PC-9 (cell line): Measurements from ENCODE around the gene EVA1C. TPM values are rescaled to one million over a fixed set of nuclear protein-coding genes. Genes with fewer than 3 reads are reported as not detected.
"Not testable (repeated sequence)": the region's sequence is repeated elsewhere in the genome, so short reads cannot be mapped to it uniquely, and the experiment has no call there.

Experiments used
- BruUV-seq: library from RNA; stranded (reverse); fragments of 400-500 nt; replicated peaks from 2 replicates; lab custom pipeline; 2021; lab: Mats Ljungman, UMichigan
- CTCF ChIA-PET: fragments of 300-600 bp; sonication (Branson Sonifier 250); formaldehyde crosslinking; loops from one replicate; lab custom pipeline; 2022; ENCODE audit warnings: antibody characterized with exemption; lab: Charles Lee
- POLR2A ChIA-PET: fragments of 300-600 bp; sonication (Branson Sonifier 250); formaldehyde crosslinking; loops from one replicate; lab custom pipeline; 2022; ENCODE audit warnings: antibody characterized with exemption; ENCODE audit not compliant: unreplicated experiment; lab: Charles Lee
- DNase-seq, 2 experiments: peaks; one replicate each; pipeline versions ENCODE4 v3.0.0 to v3.0.0-alpha.2; 2015 to 2022; ENCODE audit warnings: mixed read lengths in 1 of 2
- H2AFZ ChIP-seq: fragments of 200-600 bp; sonication (generic); 2 replicates; pipeline ENCODE4 v1.8.1; 2017; ENCODE audit warnings: antibody characterized with exemption
- H3F3A ChIP-seq: fragments of 200-600 bp; sonication (generic); 2 replicates; pipeline ENCODE4 v1.8.1; 2017; ENCODE audit warnings: antibody characterized with exemption, mild to moderate bottlenecking, low read depth; ENCODE audit not compliant: insufficient read depth
- H3K27ac ChIP-seq: fragments of 200-600 bp; sonication (generic); 2 replicates; pipeline ENCODE4 v1.6.1; 2016; ENCODE audit warnings: mixed run types
- H3K27me3 ChIP-seq: fragments of 200-600 bp; sonication (generic); 2 replicates; pipeline ENCODE4 v1.6.1; 2016; ENCODE audit warnings: low read depth, mixed run types; ENCODE audit not compliant: insufficient read depth
- H3K36me3 ChIP-seq: fragments of 200-600 bp; sonication (generic); 2 replicates; pipeline ENCODE4 v1.6.1; 2016; ENCODE audit warnings: low read depth, mixed run types
- H3K4me1 ChIP-seq: fragments of 200-600 bp; sonication (generic); replicated peaks from 2 replicates; pipeline ENCODE4 v1.6.1; 2016; ENCODE audit warnings: mixed run types; ENCODE audit not compliant: insufficient read depth
- H3K4me2 ChIP-seq: fragments of 200-600 bp; sonication (generic); 2 replicates; pipeline ENCODE4 v1.6.1; 2017; ENCODE audit warnings: mixed run types
- H3K4me3 ChIP-seq: fragments of 200-600 bp; sonication (generic); 2 replicates; pipeline ENCODE4 v1.6.1; 2016; ENCODE audit warnings: mixed run types
- H3K79me2 ChIP-seq: fragments of 200-600 bp; sonication (generic); 2 replicates; pipeline ENCODE4 v1.6.1; 2017; ENCODE audit warnings: low read depth, mixed run types
- H3K9me2 ChIP-seq: fragments of 200-600 bp; sonication (generic); 2 replicates; pipeline ENCODE4 v1.8.1; 2017; ENCODE audit warnings: mild to moderate bottlenecking; ENCODE audit not compliant: insufficient read depth
- H3K9me3 ChIP-seq: fragments of 200-600 bp; sonication (generic); 2 replicates; pipeline ENCODE4 v1.8.1; 2016; ENCODE audit warnings: low read depth; ENCODE audit not compliant: insufficient read depth
- H4K20me1 ChIP-seq: fragments of 200-600 bp; sonication (generic); 2 replicates; pipeline ENCODE4 v1.8.1; 2017; ENCODE audit not compliant: insufficient read depth
- EZH2 ChIP-seq: fragments of 200-600 bp; sonication (generic); IDR thresholded peaks from 2 replicates; pipeline ENCODE4 v1.8.0; 2017; ENCODE audit warnings: antibody characterized with exemption, low read depth
- intact Hi-C: fragments of 100-400 bp; cut with micrococcal nuclease; formaldehyde crosslinking; loops from one replicate; pipeline ENCODE4 v1.10.0; 2022; ENCODE audit not compliant: unreplicated experiment
- total RNA-seq: library from RNA; stranded (reverse); gene quantifications from 2 replicates; pipeline ENCODE4 v1.2.3, GENCODE V29; 2021
- TF ChIP-seq, protein P1 (sequence below): fragments of 200-600 bp; sonication (generic); conservative IDR thresholded peaks from 2 replicates; pipeline ENCODE4 v1.6.1; 2017; ENCODE audit warnings: mixed run types, antibody characterized with exemption, mild to moderate bottlenecking, moderate library complexity

Gene EVA1C
- total RNA-seq, 1 experiment from 2014 or later, result 3.0 TPM

GRCh38 chr21:32442566-32443318 is 30.2 kb downstream of the EVA1C start:
- no TSS peak for BruUV-seq
- H3K9me3 ChIP-seq, result no peaks in the 10 kb centered on the region
- DNase-seq, result no peak
- no peak for TF ChIP-seq EZH2
- TF ChIP-seq, protein P1, sequence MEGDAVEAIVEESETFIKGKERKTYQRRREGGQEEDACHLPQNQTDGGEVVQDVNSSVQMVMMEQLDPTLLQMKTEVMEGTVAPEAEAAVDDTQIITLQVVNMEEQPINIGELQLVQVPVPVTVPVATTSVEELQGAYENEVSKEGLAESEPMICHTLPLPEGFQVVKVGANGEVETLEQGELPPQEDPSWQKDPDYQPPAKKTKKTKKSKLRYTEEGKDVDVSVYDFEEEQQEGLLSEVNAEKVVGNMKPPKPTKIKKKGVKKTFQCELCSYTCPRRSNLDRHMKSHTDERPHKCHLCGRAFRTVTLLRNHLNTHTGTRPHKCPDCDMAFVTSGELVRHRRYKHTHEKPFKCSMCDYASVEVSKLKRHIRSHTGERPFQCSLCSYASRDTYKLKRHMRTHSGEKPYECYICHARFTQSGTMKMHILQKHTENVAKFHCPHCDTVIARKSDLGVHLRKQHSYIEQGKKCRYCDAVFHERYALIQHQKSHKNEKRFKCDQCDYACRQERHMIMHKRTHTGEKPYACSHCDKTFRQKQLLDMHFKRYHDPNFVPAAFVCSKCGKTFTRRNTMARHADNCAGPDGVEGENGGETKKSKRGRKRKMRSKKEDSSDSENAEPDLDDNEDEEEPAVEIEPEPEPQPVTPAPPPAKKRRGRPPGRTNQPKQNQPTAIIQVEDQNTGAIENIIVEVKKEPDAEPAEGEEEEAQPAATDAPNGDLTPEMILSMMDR, result no peak
- ChIA-PET CTCF (no interaction called here), POLR2A (no interaction called here)
- H3K4me2 ChIP-seq, result no peak overlapping the region
- no peak overlapping the region for H3K4me3 ChIP-seq
- H3K27me3 ChIP-seq, result no peaks in the 10 kb centered on the region
- no peaks in the 10 kb centered on the region for H4K20me1 ChIP-seq
- H3K79me2 ChIP-seq, result no peaks in the 10 kb centered on the region
- no peak overlapping the region for H2AFZ ChIP-seq
- H3F3A ChIP-seq, result no peaks in the 10 kb centered on the region
- no peaks in the 10 kb centered on the region for H3K9me2 ChIP-seq
- no peak overlapping the region for H3K27ac ChIP-seq
- no peaks in the 10 kb centered on the region for H3K4me1 ChIP-seq
- H3K36me3 ChIP-seq, result no peaks in the 10 kb centered on the region
- intact Hi-C loops, result no loop called here

DNA sequence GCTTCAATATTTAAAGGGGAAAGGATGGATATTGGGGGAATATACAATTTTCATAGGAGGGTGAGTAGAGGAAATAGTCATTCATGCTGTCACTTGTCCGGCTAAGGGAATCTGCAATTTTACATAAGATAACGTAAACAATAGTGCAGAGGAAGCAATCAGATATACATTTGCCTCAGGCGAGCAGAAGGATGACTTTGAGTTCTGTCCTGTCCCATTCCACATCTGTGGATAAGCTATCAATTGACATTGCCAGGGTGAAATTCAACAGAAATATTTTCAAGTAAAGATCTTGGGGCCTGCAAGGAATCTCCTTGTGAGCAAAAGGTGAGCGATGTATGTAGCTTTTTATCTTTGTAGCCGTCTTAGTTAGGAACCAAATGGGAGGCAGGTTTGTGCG is 32.6 kb downstream of the EVA1C start:
- intact Hi-C loops, result no loop called here
- POLR2A ChIA-PET, result no interaction called here
- no peaks in the 10 kb centered on the region for H3K36me3 ChIP-seq
- BruUV-seq, result no TSS peak
- H2AFZ ChIP-seq, result no peak overlapping the region
- no peak for DNase-seq
- no peaks in the 10 kb centered on the region for H3K9me3 ChIP-seq
- H3K79me2 ChIP-seq, result no peaks in the 10 kb centered on the region
- CTCF ChIA-PET, result no interaction called here
- no peaks in the 10 kb centered on the region for H3K27me3 ChIP-seq
- no peaks in the 10 kb centered on the region for H4K20me1 ChIP-seq
- TF ChIP-seq EZH2, result no peak
- TF ChIP-seq, protein P1, result no peak
- no peaks in the 10 kb centered on the region for H3K4me1 ChIP-seq
- no peak overlapping the region for H3K4me2 ChIP-seq
- H3K27ac ChIP-seq, result no peak overlapping the region
- no peaks in the 10 kb centered on the region for H3K9me2 ChIP-seq
- H3K4me3 ChIP-seq, result no peak overlapping the region
- H3F3A ChIP-seq, result no peaks in the 10 kb centered on the region

GRCh38 chr21:32446440-32446839 is 33.9 kb downstream of the EVA1C start:
- H3K36me3 ChIP-seq, H3K79me2 ChIP-seq, H4K20me1 ChIP-seq, H3K27me3 ChIP-seq, H3F3A ChIP-seq, CTCF ChIA-PET, H3K4me2 ChIP-seq, BruUV-seq, H3K27ac ChIP-seq, intact Hi-C loops, H3K4me1 ChIP-seq, H3K4me3 ChIP-seq, DNase-seq, H2AFZ ChIP-seq, POLR2A ChIA-PET, H3K9me2 ChIP-seq, H3K9me3 ChIP-seq: not testable (repeated sequence)

GRCh38 chr21:32447224-32447623 is 34.7 kb downstream of the EVA1C start:
- POLR2A ChIA-PET, result no interaction called here

More at GRCh38 chr21:32447224-32447623, 34.7 kb downstream of the EVA1C start:
- no peaks in the 10 kb centered on the region for H3K4me1 ChIP-seq
- intact Hi-C loops, result no loop called here
- H2AFZ ChIP-seq, result no peak overlapping the region
- no peaks in the 10 kb centered on the region for H3K79me2 ChIP-seq
- no peaks in the 10 kb centered on the region for H3K9me3 ChIP-seq
- no peak overlapping the region for H3K27ac ChIP-seq
- H3K27me3 ChIP-seq, result no peaks in the 10 kb centered on the region
- no peaks in the 10 kb centered on the region for H3F3A ChIP-seq
- no peak overlapping the region for H3K4me3 ChIP-seq
- CTCF ChIA-PET, result no interaction called here
- H3K36me3 ChIP-seq, result no peaks in the 10 kb centered on the region
- H3K4me2 ChIP-seq, result no peak overlapping the region
- TF ChIP-seq, protein P1, result no peak
- TF ChIP-seq EZH2, result no peak
- no peaks in the 10 kb centered on the region for H3K9me2 ChIP-seq
- DNase-seq, result no peak
- no TSS peak for BruUV-seq
- H4K20me1 ChIP-seq, result no peaks in the 10 kb centered on the region
